Tibial nerve (tissue), 4 donors: ENCODE results near the gene WDPCP. TPM values are rescaled to one million over a fixed set of nuclear protein-coding genes. Genes with fewer than 3 reads are reported as not detected.
"Not testable (repeated sequence)": the region's sequence is repeated elsewhere in the genome, so short reads cannot be mapped to it uniquely, and the experiment has no call there.

ENCODE experiments used
- DNase-seq, 2 donors: peaks; one replicate each; pipeline ENCODE4 v3.0.0-alpha.2; 2019; ENCODE audit warnings: low spot score in 2 of 2
- H3K27ac ChIP-seq, 4 donors: fragments of 200-600 bp; sonication (generic) in 3 of 4; one replicate each; pipeline ENCODE4 v1.5.1; 2017 to 2019; ENCODE audit warnings: mild to moderate bottlenecking in 1 of 4
- H3K27me3 ChIP-seq, 2 donors: fragments of 200-600 bp; sonication (generic) in 1 of 2; one replicate each; pipeline versions ENCODE4 v1.5.1 to v1.6.0; 2017 to 2019
- H3K36me3 ChIP-seq, 3 donors: fragments of 200-600 bp; sonication (generic); one replicate each; pipeline ENCODE4 v1.5.1; 2018 to 2019
- H3K4me1 ChIP-seq, 4 donors: fragments of 200-600 bp; sonication (generic) in 3 of 4; one replicate each; pipeline ENCODE4 v1.5.1; 2017 to 2019
- H3K4me3 ChIP-seq, 4 donors: fragments of 200-600 bp; sonication (generic) in 3 of 4; one replicate each; pipeline ENCODE4 v1.5.1; 2017 to 2019; ENCODE audit warnings: mild to moderate bottlenecking in 1 of 4, moderate library complexity in 1 of 4
- H3K9me3 ChIP-seq, 4 donors: fragments of 200-600 bp; sonication (generic) in 3 of 4; one replicate each; pipeline ENCODE4 v1.5.1; 2017 to 2019
- EP300 ChIP-seq, 2 donors: sonication (generic); formaldehyde crosslinking; IDR thresholded peaks; one replicate each; pipeline ENCODE4 v1.6.1; 2017; ENCODE audit warnings: antibody characterized with exemption in 2 of 2, mild to moderate bottlenecking in 1 of 2
- POLR2A ChIP-seq, 2 donors: fragments of 450-650 bp; IDR thresholded peaks; one replicate each; pipeline ENCODE4 v1.6.1; 2017; ENCODE audit warnings: antibody characterized with exemption in 2 of 2, mild to moderate bottlenecking in 2 of 2, moderate library complexity in 2 of 2
- WGBS, 2 donors: methylation state at CpG; one replicate each; pipeline ENCODE4 v1.1.5; 2018; 5-methylcytosine and 5-hydroxymethylcytosine counted together
- total RNA-seq, 4 donors: library from RNA; depleted of rRNA; stranded (reverse); fragments of >200 nt; gene quantifications; one replicate each; pipeline ENCODE4 v1.1.0, GENCODE V29; 2016
- TF ChIP-seq, protein P1 (sequence below), 5 experiments: fragments of 200-600 bp in 3 of 5; fragments of 450-650 bp in 2 of 5; sonication (generic) in 3 of 5; IDR thresholded peaks; one replicate each; pipeline ENCODE4 v1.5.1; 2016 to 2019; ENCODE audit warnings: antibody characterized with exemption in 5 of 5, mild to moderate bottlenecking in 3 of 5, moderate library complexity in 2 of 5

The WDPCP gene
- total RNA-seq, 4 donors from 2014 or later = 14.4 to 22.4 (median 20.4) TPM

DNA sequence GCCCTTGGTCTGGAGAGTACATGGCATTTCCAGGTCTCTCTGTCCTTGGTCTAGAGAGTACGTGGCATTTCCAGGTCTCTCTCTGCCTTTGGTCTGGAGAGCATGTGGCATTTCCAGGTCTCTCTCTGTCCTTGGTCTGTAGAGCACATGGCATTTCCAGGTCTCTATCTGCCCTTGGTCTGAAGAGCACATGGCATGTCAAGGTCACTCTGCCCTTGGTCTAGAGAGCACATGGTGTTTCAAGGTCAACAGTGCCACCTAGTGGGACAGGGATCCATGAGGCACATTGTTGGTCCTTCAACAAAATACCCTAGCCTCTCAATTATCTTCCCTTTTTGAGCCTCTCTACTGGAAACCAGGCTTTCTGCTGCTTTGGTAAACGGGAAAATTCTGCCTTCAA is 287.4 kb downstream of the WDPCP start:
- no peaks in the 10 kb centered on the region for H3K4me1 ChIP-seq
- H3K27me3 ChIP-seq = no peaks in the 10 kb centered on the region
- H3K9me3 ChIP-seq = peaks cover 0 to 93% (median 23%) of the 10 kb centered on the region in 4 donors
- H3K27ac ChIP-seq = no peak overlapping the region
- no peak overlapping the region for H3K4me3 ChIP-seq
- H3K36me3 ChIP-seq = peaks cover 0 to 72% (median 0%) of the 10 kb centered on the region in 3 donors
- TF ChIP-seq, protein P1, sequence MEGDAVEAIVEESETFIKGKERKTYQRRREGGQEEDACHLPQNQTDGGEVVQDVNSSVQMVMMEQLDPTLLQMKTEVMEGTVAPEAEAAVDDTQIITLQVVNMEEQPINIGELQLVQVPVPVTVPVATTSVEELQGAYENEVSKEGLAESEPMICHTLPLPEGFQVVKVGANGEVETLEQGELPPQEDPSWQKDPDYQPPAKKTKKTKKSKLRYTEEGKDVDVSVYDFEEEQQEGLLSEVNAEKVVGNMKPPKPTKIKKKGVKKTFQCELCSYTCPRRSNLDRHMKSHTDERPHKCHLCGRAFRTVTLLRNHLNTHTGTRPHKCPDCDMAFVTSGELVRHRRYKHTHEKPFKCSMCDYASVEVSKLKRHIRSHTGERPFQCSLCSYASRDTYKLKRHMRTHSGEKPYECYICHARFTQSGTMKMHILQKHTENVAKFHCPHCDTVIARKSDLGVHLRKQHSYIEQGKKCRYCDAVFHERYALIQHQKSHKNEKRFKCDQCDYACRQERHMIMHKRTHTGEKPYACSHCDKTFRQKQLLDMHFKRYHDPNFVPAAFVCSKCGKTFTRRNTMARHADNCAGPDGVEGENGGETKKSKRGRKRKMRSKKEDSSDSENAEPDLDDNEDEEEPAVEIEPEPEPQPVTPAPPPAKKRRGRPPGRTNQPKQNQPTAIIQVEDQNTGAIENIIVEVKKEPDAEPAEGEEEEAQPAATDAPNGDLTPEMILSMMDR (IDR thresholded peaks at IDR 0.05) = no peak
- TF ChIP-seq EP300 (IDR thresholded peaks at IDR 0.05) (no peak), POLR2A (IDR thresholded peaks at IDR 0.05) (no peak)
- WGBS, 2 donors = 88 to 91% methylated on average over 2 of the region's 2 CpGs
- DNase-seq = no peak

DNA sequence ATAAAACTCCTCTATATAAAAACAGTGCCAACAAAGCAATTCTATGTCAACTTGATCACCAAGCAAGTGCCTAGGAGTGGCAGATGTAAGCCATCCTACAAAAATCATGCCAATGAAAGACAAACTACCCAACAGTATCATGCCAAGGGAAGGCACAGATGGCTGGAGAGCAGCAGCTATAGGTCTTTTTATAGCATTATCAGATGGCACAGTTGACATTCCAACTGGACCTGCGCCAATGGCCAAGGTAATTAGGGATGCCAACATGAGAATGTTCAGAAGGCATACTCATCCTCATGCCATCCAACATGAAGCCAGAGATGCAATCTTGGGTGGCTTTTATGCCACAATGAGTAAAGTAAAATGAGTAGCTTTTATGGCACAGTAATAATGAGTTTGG is 300.3 kb downstream of the WDPCP start:
- peaks cover 0 to 55% (median 10%) of the 10 kb centered on the region in 4 donors for H3K9me3 ChIP-seq
- WGBS, 2 donors = 100% methylated on average over 1 of the region's 1 CpG
- H3K36me3 ChIP-seq = peaks cover 0 to 3% (median 0%) of the 10 kb centered on the region in 3 donors
- H3K4me3 ChIP-seq = no peak overlapping the region
- TF ChIP-seq, protein P1 (IDR thresholded peaks at IDR 0.05) = no peak
- no peak for TF ChIP-seq EP300 (IDR thresholded peaks at IDR 0.05)
- no peak for TF ChIP-seq POLR2A (IDR thresholded peaks at IDR 0.05)
- no peak for DNase-seq
- no peaks in the 10 kb centered on the region for H3K4me1 ChIP-seq
- no peaks in the 10 kb centered on the region for H3K27me3 ChIP-seq
- H3K27ac ChIP-seq = no peak overlapping the region

DNA sequence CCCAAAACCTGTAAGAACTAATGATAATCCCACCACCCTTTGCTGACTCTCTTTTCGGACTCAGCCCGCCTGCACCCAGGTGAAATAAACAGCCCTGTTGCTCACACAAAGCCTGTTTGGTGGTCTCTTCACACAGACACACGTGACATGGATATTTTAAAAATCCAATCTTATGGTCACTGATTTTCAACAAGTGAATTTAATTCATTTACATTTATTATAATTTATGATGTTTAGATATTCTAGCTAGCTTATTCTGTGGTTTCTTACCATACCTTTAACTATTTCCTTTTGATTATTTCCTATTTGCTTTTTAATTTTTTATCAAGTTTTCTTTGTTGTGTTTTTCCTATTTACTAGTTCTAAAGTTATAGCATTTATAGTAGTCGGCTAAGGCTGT is 301.8 kb downstream of the WDPCP start:
- not testable (repeated sequence) for H3K36me3 ChIP-seq, H3K27me3 ChIP-seq, H3K4me1 ChIP-seq, DNase-seq, H3K27ac ChIP-seq, H3K4me3 ChIP-seq
- H3K9me3 ChIP-seq = peaks cover 0 to 61% (median 12%) of the 10 kb centered on the region in 4 donors
- WGBS, 2 donors = 97 to 99% methylated on average over 4 of the region's 4 CpGs

DNA sequence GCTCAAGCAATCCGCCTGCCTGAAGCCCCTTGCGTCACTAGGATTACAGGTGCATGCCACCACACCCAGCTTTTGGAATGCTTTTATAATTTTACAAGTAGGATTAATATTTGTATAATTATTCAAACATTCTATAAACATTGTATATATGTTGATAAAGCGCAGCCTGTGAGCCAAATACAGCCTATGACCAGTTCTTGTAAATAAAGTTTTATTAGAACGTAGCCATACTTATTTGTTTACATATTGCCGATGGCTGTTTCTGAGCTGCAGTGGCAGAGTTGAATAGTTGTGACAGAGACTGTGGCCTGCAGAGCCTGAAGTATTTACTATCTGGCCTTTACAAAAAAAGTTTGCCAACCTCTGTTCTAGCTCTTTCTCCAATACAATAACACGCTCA is 305.0 kb downstream of the WDPCP start:
- H3K4me1 ChIP-seq = no peaks in the 10 kb centered on the region
- WGBS, 2 donors = 96 to 97% methylated on average over 6 of the region's 6 CpGs
- no peak overlapping the region for H3K27ac ChIP-seq
- TF ChIP-seq, protein P1 (IDR thresholded peaks at IDR 0.05) = no peak
- TF ChIP-seq POLR2A (IDR thresholded peaks at IDR 0.05) (no peak), EP300 (IDR thresholded peaks at IDR 0.05) (no peak)
- DNase-seq = no peak
- peaks cover 0 to 91% (median 18%) of the 10 kb centered on the region in 4 donors for H3K9me3 ChIP-seq
- peaks cover 0 to 5% (median 0%) of the 10 kb centered on the region in 3 donors for H3K36me3 ChIP-seq
- H3K4me3 ChIP-seq = no peak overlapping the region
- no peaks in the 10 kb centered on the region for H3K27me3 ChIP-seq

DNA sequence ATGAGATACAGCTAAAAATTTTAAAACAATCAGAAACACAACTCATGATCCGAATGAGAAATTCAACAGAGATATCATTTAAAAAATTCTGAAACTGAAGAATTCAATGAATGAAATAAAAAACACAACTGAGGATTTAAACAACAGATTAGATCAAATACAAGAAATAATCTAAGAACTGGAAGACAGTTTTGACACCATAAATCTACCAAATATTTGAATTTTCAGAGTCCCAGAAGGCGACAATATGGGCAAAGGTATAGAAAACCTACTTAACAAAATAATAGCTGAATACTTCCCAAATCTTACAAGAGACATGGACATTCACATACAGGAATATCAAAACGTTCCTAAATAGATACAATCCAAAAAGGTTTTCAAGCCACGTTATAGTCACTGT is 315.7 kb downstream of the WDPCP start:
- Histone ChIP-seq H3K4me1 (no peaks in the 10 kb centered on the region), H3K27me3 (no peaks in the 10 kb centered on the region), H3K9me3 (peaks cover 0 to 69% (median 20%) of the 10 kb centered on the region in 4 donors), H3K36me3 (peaks cover 0 to 4% (median 0%) of the 10 kb centered on the region in 3 donors), H3K4me3 (no peak overlapping the region), H3K27ac (no peak overlapping the region)
- TF ChIP-seq EP300 (IDR thresholded peaks at IDR 0.05) (no peak), POLR2A (IDR thresholded peaks at IDR 0.05) (no peak)
- TF ChIP-seq, protein P1 (IDR thresholded peaks at IDR 0.05) = no peak
- no peak for DNase-seq
- 96 to 97% methylated on average over 4 of the region's 4 CpGs for WGBS, 2 donors

DNA sequence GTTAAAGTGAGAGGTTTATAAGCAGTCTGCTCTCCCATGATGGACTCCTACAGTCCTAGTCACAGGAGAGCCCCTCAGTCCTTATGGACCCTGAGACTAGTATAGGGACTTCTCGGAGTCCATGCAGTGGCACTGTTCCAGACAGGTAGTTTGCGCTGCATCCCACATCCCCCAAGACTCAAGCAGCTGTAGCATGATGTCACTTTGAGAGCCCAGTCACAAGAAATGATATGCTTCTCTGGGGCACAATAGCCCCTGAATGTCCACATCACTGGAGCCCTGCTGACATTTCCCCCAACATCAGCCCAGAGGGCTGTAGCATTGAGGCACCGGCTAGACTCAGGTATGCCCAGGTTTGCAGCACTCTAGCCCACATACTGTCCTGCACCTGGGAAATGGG is 317.6 kb downstream of the WDPCP start:
- no peak overlapping the region for H3K27ac ChIP-seq
- no peak overlapping the region for H3K4me3 ChIP-seq
- 89 to 90% methylated on average over 2 to 3 of the region's 3 CpGs for WGBS, 2 donors
- TF ChIP-seq POLR2A (IDR thresholded peaks at IDR 0.05) = no peak
- TF ChIP-seq, protein P1 (IDR thresholded peaks at IDR 0.05) = no peak
- no peak for TF ChIP-seq EP300 (IDR thresholded peaks at IDR 0.05)
- no peaks in the 10 kb centered on the region for H3K4me1 ChIP-seq
- H3K27me3 ChIP-seq = no peaks in the 10 kb centered on the region
- peaks cover 0 to 70% (median 14%) of the 10 kb centered on the region in 4 donors for H3K9me3 ChIP-seq
- DNase-seq = no peak
- H3K36me3 ChIP-seq = peaks cover 0 to 4% (median 0%) of the 10 kb centered on the region in 3 donors
